HepG2 (cell line): Measurements from ENCODE around the gene USP12. TPM values are rescaled to one million over a fixed set of nuclear protein-coding genes. Genes with fewer than 3 reads are reported as not detected.

Source experiments
- ATAC-seq: fragments of 200-7000 bp; cut with Tn5 transposase; 3 replicates; pipeline ENCODE4 v1.9.1; 2020; ENCODE audit warnings: mild to moderate bottlenecking, moderate library complexity
- BruUV-seq: library from RNA; stranded (reverse); fragments of 400-500 nt; replicated peaks from 2 replicates; lab custom pipeline; 2021; lab: Mats Ljungman, UMichigan
- CTCF ChIA-PET: fragments of 300-600 bp; formaldehyde crosslinking; extraction: SDS; loops from one replicate; lab custom pipeline; 2021; ENCODE audit warnings: low total read pairs, inconsistent platforms, low intra/inter-chr PET ratio; lab: Yijun Ruan, JAX
- POLR2A ChIA-PET: fragments of 350-600 bp; sonication (Branson Sonifier 250); formaldehyde crosslinking; loops from one replicate; lab custom pipeline; 2020; ENCODE audit warnings: antibody characterized with exemption, inconsistent platforms; lab: Yijun Ruan, JAX
- DNase-seq: peaks from one replicate; pipeline ENCODE4 v3.0.0-alpha.2; 2015; ENCODE audit warnings: low spot score
- FAIRE-seq: peaks from 3 replicates; lab custom pipeline; 2011; peaks lifted over from hg19 to GRCh38; lab: Jason Lieb, UNC
- H2AFZ ChIP-seq: one replicate; pipeline ENCODE4 v1.6.1; 2011; ENCODE audit warnings: low read length, inconsistent platforms
- H3K27ac ChIP-seq: fragments of 300-600 bp; 3 replicates; pipeline ENCODE4 v1.8.0; 2011; ENCODE audit warnings: mixed run types, mild to moderate bottlenecking, mixed read lengths, low read length, inconsistent platforms; ENCODE audit not compliant: insufficient read depth; ENCODE audit errors: extremely low read length
- H3K27me3 ChIP-seq, 2 experiments: fragments of 200-600 bp in 1 of 2; 2 replicates in 1 of 2; 3 replicates in 1 of 2; pipeline versions ENCODE4 v1.6.0 to v1.8.0; 2011; ENCODE audit warnings: low read length in 2 of 2, mild to moderate bottlenecking in 2 of 2, moderate library complexity in 2 of 2, inconsistent platforms in 1 of 2; ENCODE audit not compliant: insufficient read depth in 2 of 2, control insufficient read depth in 1 of 2
- H3K36me3 ChIP-seq, 2 experiments: fragments of 200-600 bp in 1 of 2; replicated peaks in 1 of 2; 2 replicates in 1 of 2; 3 replicates in 1 of 2; pipeline versions ENCODE4 v1.5.1 to v1.8.0; 2011; ENCODE audit warnings: low read length in 2 of 2, inconsistent platforms in 1 of 2; ENCODE audit not compliant: insufficient read depth in 2 of 2, control insufficient read depth in 1 of 2
- H3K4me1 ChIP-seq: 2 replicates; pipeline ENCODE4 v1.5.1; 2012; ENCODE audit warnings: low read length, inconsistent platforms; ENCODE audit not compliant: insufficient read depth
- H3K4me2 ChIP-seq: 2 replicates; pipeline ENCODE4 v1.6.0; 2011; ENCODE audit warnings: low read depth, low read length, inconsistent platforms
- H3K4me3 ChIP-seq, 3 experiments: fragments of 200-600 bp in 1 of 3; sonication (generic), shearing (Covaris generic) in 1 of 3; replicated peaks in 1 of 3; 2 replicates each; pipeline ENCODE4 v1.5.1; 2011 to 2016; ENCODE audit warnings: low read length in 3 of 3, inconsistent platforms in 2 of 3, low read depth in 2 of 3, mild to moderate bottlenecking in 2 of 3, control low read depth in 1 of 3, mixed read lengths in 1 of 3; ENCODE audit not compliant: insufficient read depth in 1 of 3
- H3K79me2 ChIP-seq: one replicate; pipeline ENCODE4 v1.6.1; 2011; ENCODE audit warnings: low read length, inconsistent platforms; ENCODE audit not compliant: insufficient read depth
- H3K9ac ChIP-seq: 2 replicates; pipeline ENCODE4 v1.6.0; 2011; ENCODE audit warnings: mild to moderate bottlenecking, low read depth, low read length, inconsistent platforms; ENCODE audit not compliant: insufficient read depth
- H3K9me3 ChIP-seq: 2 replicates; pipeline ENCODE4 v1.5.1; 2012; ENCODE audit warnings: mild to moderate bottlenecking, low read length
- H4K20me1 ChIP-seq: 2 replicates; pipeline ENCODE4 v1.6.0; 2011; ENCODE audit warnings: inconsistent platforms, mild to moderate bottlenecking, low read length, moderate library complexity; ENCODE audit not compliant: insufficient read depth
- ASH2L ChIP-seq: fragments of 300-600, 200-600 bp; sonication (generic); IDR thresholded peaks from 2 replicates; pipeline ENCODE4 v1.7.0; 2017; ENCODE audit warnings: low read depth, mild to moderate bottlenecking, moderate library complexity, mixed read lengths, low read length; ENCODE audit not compliant: insufficient read length
- HES4 ChIP-seq: sonication (generic); formaldehyde crosslinking; IDR thresholded peaks from 2 replicates; pipeline ENCODE4 v1.9.0; 2021; ENCODE audit warnings: mild to moderate bottlenecking, missing genetic modification reagents, borderline replicate concordance
- HNRNPK ChIP-seq: fragments of 200-400 bp; formaldehyde crosslinking; IDR thresholded peaks from 2 replicates; pipeline ENCODE4 v1.6.1; 2018; ENCODE audit warnings: low read length, low read depth, moderate library complexity, mild to moderate bottlenecking; ENCODE audit not compliant: poor library complexity, severe bottlenecking
- IKZF4 ChIP-seq: sonication (generic); formaldehyde crosslinking; IDR thresholded peaks from 2 replicates; pipeline ENCODE4 v1.5.1; 2020; ENCODE audit warnings: borderline replicate concordance, mild to moderate bottlenecking, low read depth, missing genetic modification reagents; ENCODE audit errors: not compliant biosample characterization
- KLF16 ChIP-seq, 2 experiments: sonication (generic) in 1 of 2; formaldehyde crosslinking in 1 of 2; IDR thresholded peaks; 2 replicates each; pipeline versions ENCODE4 v1.6.1 to v1.8.0; 2016 to 2023; ENCODE audit warnings: missing genetic modification reagents in 2 of 2, missing compliant biosample characterization in 1 of 2
- MATR3 ChIP-seq: sonication (generic); formaldehyde crosslinking; IDR thresholded peaks from 2 replicates; pipeline ENCODE4 v1.4.0; 2020; ENCODE audit warnings: missing genetic modification reagents
- NFKB2 ChIP-seq: sonication (generic); formaldehyde crosslinking; IDR thresholded peaks from 2 replicates; pipeline ENCODE4 v1.4.0; 2020; ENCODE audit warnings: missing genetic modification reagents, borderline replicate concordance
- NONO ChIP-seq, 2 experiments: fragments of 450-650 bp in 1 of 2; sonication (generic) in 1 of 2; formaldehyde crosslinking in 1 of 2; IDR thresholded peaks in 1 of 2; conservative IDR thresholded peaks in 1 of 2; 2 replicates each; pipeline versions ENCODE4 v1.6.1 to v1.8.0; 2017 to 2022; ENCODE audit warnings: mild to moderate bottlenecking in 1 of 2, missing genetic modification reagents in 1 of 2, moderate library complexity in 1 of 2
- SMARCC2 ChIP-seq: fragments of 450-650 bp; IDR thresholded peaks from 2 replicates; pipeline ENCODE4 v1.6.1; 2017; ENCODE audit warnings: antibody characterized with exemption, mild to moderate bottlenecking
- TCF7 ChIP-seq: sonication (generic); IDR thresholded peaks from 2 replicates; pipeline ENCODE4 v1.6.1; 2016; ENCODE audit warnings: antibody characterized with exemption, low read depth
- ZFP41 ChIP-seq: sonication (generic); formaldehyde crosslinking; IDR thresholded peaks from 2 replicates; pipeline ENCODE4 v1.4.0; 2020; ENCODE audit warnings: mild to moderate bottlenecking, missing genetic modification reagents, borderline replicate concordance
- ZSCAN31 ChIP-seq: sonication (generic); formaldehyde crosslinking; IDR thresholded peaks from 2 replicates; pipeline ENCODE4 v1.5.0; 2020; ENCODE audit warnings: low read depth, mild to moderate bottlenecking, missing genetic modification reagents
- WGBS: methylation state at CpG from one replicate; pipeline ENCODE4 v1.1.6; 2017; ENCODE audit warnings: low lambda C conversion rate; 5-methylcytosine and 5-hydroxymethylcytosine counted together
- in situ Hi-C: cut with HindIII; loops from 2 replicates; pipeline ENCODE4 v1.10.0; 2017; ENCODE audit warnings: low pct_unique_long_range_greater_than_20kb; ENCODE audit not compliant: extremely low pct_ligation_motif_present
- intact Hi-C: fragments of 100-400 bp; cut with micrococcal nuclease; formaldehyde crosslinking; loops from one replicate; pipeline ENCODE4 v1.10.0; 2022; ENCODE audit not compliant: unreplicated experiment
- polyA plus RNA-seq, 8 experiments: library from polyadenylated mRNA; depleted of rRNA in 3 of 8; stranded (reverse) in 7 of 8; unstranded in 1 of 8; fragments of >200 nt; fragmentation: Illumina TruSeq in 4 of 8; extraction: Trizol in 4 of 8; gene quantifications; 2 replicates each; pipeline versions ENCODE4 v1.2.1 to v1.2.3, GENCODE V29; 2011 to 2016; ENCODE audit warnings: low read depth in 4 of 8, missing spikeins in 1 of 8, mixed read lengths in 1 of 8; ENCODE audit not compliant: insufficient read depth in 1 of 8
- total RNA-seq, 5 experiments: library from RNA; depleted of rRNA; stranded (reverse); fragments of >200 nt; fragmentation: Illumina TruSeq; extraction: Trizol; gene quantifications; 2 replicates each; pipeline ENCODE4 v1.2.3, GENCODE V29; 2016; ENCODE audit warnings: low read depth in 1 of 5
- TF ChIP-seq, protein P1 (sequence below): IDR thresholded peaks from 2 replicates; pipeline ENCODE4 v1.6.1; 2016; ENCODE audit warnings: low read depth, control low read depth
- TF ChIP-seq, protein P2 (sequence below), 2 experiments: fragments of 450-650 bp in 1 of 2; sonication (generic) in 1 of 2; formaldehyde crosslinking in 1 of 2; IDR thresholded peaks; 2 replicates each; pipeline versions ENCODE4 v1.6.1 to v1.8.0; 2016 to 2022; ENCODE audit warnings: antibody characterized with exemption in 1 of 2, mild to moderate bottlenecking in 1 of 2, missing genetic modification reagents in 1 of 2

USP12 gene
- total and polyA plus RNA-seq, 2 of the 13 experiments (the other 11 are each of a cell fraction or from before 2014, with no cell fraction given), result 9.8 to 19.5 TPM

DNA sequence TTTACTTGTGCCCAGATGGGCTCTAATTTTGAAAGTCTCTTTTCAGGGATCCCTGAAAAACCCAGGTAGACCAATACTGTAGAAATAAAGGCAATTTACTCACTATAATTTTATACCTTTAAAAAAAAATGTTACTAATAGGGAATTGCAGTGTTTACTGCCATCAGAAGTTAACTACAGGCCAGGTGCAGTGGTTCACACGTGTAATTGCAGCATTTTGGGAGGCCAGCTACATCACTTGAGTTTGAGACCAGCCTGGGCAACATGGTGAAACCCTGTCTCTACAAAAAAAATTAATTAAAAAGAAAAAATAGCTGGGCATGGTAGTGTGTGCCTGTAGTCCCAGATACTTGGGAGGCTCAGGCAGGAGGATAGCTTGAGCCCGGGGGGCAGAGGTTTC lies 10.2 kb downstream of the USP12 start:
- FAIRE-seq, result no peak
- TF ChIP-seq NFKB2 (CRISPR knock-in tag), result no peak
- no peak for TF ChIP-seq HNRNPK
- TF ChIP-seq, protein P1, sequence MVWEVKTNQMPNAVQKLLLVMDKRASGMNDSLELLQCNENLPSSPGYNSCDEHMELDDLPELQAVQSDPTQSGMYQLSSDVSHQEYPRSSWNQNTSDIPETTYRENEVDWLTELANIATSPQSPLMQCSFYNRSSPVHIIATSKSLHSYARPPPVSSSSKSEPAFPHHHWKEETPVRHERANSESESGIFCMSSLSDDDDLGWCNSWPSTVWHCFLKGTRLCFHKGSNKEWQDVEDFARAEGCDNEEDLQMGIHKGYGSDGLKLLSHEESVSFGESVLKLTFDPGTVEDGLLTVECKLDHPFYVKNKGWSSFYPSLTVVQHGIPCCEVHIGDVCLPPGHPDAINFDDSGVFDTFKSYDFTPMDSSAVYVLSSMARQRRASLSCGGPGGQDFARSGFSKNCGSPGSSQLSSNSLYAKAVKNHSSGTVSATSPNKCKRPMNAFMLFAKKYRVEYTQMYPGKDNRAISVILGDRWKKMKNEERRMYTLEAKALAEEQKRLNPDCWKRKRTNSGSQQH (CRISPR knock-in tag), result no peak
- no peak for TF ChIP-seq ZFP41 (CRISPR knock-in tag)
- no peak for TF ChIP-seq SMARCC2
- TF ChIP-seq KLF16 (CRISPR knock-in tag; IDR thresholded peaks at IDR 0.05), result no peak
- TF ChIP-seq HES4 (CRISPR knock-in tag), result no peak
- no peak for TF ChIP-seq IKZF4 (CRISPR knock-in tag)
- no peak for TF ChIP-seq MATR3 (CRISPR knock-in tag)
- TF ChIP-seq ASH2L, result no peak
- TF ChIP-seq, protein P2, sequence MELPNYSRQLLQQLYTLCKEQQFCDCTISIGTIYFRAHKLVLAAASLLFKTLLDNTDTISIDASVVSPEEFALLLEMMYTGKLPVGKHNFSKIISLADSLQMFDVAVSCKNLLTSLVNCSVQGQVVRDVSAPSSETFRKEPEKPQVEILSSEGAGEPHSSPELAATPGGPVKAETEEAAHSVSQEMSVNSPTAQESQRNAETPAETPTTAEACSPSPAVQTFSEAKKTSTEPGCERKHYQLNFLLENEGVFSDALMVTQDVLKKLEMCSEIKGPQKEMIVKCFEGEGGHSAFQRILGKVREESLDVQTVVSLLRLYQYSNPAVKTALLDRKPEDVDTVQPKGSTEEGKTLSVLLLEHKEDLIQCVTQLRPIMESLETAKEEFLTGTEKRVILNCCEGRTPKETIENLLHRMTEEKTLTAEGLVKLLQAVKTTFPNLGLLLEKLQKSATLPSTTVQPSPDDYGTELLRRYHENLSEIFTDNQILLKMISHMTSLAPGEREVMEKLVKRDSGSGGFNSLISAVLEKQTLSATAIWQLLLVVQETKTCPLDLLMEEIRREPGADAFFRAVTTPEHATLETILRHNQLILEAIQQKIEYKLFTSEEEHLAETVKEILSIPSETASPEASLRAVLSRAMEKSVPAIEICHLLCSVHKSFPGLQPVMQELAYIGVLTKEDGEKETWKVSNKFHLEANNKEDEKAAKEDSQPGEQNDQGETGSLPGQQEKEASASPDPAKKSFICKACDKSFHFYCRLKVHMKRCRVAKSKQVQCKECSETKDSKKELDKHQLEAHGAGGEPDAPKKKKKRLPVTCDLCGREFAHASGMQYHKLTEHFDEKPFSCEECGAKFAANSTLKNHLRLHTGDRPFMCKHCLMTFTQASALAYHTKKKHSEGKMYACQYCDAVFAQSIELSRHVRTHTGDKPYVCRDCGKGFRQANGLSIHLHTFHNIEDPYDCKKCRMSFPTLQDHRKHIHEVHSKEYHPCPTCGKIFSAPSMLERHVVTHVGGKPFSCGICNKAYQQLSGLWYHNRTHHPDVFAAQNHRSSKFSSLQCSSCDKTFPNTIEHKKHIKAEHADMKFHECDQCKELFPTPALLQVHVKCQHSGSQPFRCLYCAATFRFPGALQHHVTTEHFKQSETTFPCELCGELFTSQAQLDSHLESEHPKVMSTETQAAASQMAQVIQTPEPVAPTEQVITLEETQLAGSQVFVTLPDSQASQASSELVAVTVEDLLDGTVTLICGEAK (IDR thresholded peaks at IDR 0.05), result no peak
- TF ChIP-seq, protein P2 (CRISPR knock-in tag; IDR thresholded peaks at IDR 0.05), result no peak
- TF ChIP-seq ZSCAN31 (CRISPR knock-in tag), result no peak
- TF ChIP-seq NONO (IDR thresholded peaks at IDR 0.05), result no peak
- TF ChIP-seq NONO (CRISPR knock-in tag; conservative IDR thresholded peaks at IDR 0.05), result no peak
- TF ChIP-seq TCF7, result no peak

More for the DNA sequence above, 10.2 kb downstream of the USP12 start:
- ATAC-seq, result no peak
- 81% methylated on average over 2 of the region's 2 CpGs for WGBS
- in situ Hi-C loops (no loop called here), intact Hi-C loops (no loop called here)
- Histone ChIP-seq H3K27ac (no peak overlapping the region), H3K79me2 (peaks cover 93% of the 10 kb centered on the region), H3K9ac (no peak overlapping the region), H2AFZ (no peak overlapping the region), H3K27me3 (no peaks in the 10 kb centered on the region), H3K4me1 (no peaks in the 10 kb centered on the region), H3K9me3 (no peaks in the 10 kb centered on the region), H3K36me3 (no peaks in the 10 kb centered on the region), H3K4me3 (no peak overlapping the region), H4K20me1 (no peaks in the 10 kb centered on the region; the same call in none of the 2 replicates), H3K4me2 (no peak overlapping the region)
- no peak for DNase-seq
- no TSS peak for BruUV-seq
- POLR2A ChIA-PET, result no interaction called here
- CTCF ChIA-PET, result no interaction called here
